NCI-H1694 (cell line): ENCODE results near the gene INTS11.

Experiments
- DNase-seq: peaks from one replicate; lab custom pipeline; 2025; lab: John Stamatoyannopoulos, UW

The INTS11 gene

GRCh38 chr1:1299686-1300351 lies 24.6 kb downstream of the INTS11 start:
- no peak for DNase-seq

DNA sequence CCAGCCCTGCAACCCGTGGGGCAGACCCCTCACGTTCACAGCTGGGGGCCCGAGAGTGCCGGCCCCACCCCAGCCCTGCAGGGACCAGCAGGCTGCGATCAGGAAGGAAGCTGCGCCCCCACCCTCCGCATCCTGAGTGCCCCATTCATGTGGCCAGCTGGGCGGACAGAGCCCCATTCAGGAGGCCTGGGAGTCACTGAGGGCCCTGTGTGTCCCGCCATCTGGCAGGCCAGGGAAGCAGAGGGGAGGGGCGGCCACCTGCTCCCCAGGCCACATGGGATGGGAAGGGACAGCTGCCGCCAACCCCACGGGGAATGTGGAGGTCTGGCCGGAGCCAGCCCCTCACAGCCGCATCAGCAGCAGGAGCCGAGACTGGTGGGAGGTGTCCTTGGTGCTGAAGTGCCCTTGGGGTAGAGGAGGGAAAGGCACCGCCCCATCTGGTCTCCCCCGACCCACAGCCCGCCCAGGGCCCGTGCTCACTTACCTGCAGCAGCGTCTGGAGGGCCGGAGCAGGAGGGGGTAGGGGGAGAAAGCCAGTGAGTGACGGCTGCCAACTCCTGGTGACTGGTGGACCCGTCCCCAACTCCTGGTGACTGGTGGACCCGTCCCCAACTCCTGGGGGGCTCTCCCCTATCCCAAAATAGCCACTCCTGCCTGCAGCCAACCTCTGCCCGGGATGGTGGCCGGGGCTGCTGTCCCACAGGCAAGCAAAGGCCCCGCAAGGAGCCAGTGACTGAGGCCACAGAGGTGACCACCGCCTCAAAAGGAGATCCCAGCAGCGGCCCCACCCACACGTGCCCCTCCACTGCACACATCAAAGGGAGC lies 25.4 kb downstream of the INTS11 start:
- DNase-seq, result no peak

DNA sequence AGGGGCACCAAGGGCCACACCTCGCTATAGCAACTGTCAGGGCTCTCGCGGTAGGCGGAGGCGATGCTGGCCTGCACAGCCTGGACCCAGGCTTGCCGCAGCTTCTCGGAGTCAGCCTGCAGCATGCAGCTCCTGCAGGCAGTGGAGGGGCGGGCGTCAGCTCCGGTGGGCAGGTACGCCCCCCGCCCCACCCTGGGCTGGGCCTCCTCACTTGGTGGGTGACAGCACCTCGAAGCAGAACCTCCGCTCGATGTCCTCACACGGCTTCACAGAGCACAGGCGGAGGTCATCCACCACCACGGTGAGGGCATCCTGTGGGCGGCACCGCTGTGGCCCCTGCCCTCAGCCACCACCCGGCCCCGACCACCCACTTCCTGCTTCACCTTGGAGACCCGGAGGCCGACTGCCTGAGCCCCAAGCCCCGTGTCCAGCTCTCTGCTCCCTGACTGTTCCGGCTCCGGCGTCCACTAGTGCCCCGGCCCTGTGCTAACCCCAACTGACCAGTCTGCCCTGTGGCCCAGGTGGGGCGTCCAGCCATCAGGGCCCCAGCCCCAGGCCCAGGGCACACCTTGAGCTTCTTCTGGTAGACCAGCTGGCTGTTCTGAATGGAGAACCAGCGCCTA lies 26.5 kb downstream of the INTS11 start:
- no peak for DNase-seq

DNA sequence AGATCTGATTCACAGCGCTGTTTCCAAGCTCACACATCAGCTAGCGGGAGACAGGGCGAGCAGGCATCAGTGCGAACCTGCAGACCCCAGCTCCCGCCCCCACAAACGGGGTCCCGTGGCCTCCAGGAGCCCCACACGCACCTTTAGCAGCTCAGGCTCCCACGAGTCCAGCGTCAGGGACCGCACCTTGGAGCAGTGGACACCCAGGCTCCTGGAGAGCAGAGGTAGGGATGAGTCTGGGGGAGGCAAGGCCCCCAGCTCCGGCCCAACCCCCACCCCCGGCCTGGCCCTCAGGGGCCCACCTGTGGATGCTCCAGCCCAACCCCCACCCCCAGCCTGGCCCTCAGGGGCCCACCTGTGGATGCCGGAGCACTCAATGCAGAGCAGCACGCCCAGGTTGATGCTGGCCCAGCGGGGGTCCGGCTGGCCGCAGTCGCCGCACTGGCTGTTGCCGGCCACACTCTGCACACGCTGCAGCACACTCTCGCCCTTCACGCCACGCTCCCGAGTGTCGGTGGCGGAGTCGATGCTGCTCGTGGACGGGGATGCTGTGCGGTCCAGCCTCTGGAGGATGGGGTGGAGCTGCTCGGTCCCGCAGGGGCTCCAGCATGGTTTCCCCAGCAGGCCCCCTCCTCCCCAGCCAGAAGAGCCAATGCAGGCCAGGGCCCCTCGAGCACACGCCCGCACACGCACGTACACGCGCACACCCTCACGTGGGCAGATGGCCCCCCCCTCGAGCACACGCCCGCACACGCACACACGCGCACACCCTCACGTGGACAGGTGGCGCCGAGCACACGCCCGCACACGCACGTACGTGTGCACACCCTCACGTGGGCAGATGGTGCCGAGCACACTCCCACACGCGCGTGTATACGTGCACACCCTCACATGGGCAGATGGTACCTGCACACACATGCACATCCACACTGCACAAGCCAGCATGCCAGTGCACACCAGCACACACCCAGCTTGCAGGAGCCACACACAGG lies 28.1 kb downstream of the INTS11 start:
- no peak for DNase-seq

GRCh38 chr1:1295154-1295923 lies 29.1 kb downstream of the INTS11 start:
- no peak for DNase-seq

DNA sequence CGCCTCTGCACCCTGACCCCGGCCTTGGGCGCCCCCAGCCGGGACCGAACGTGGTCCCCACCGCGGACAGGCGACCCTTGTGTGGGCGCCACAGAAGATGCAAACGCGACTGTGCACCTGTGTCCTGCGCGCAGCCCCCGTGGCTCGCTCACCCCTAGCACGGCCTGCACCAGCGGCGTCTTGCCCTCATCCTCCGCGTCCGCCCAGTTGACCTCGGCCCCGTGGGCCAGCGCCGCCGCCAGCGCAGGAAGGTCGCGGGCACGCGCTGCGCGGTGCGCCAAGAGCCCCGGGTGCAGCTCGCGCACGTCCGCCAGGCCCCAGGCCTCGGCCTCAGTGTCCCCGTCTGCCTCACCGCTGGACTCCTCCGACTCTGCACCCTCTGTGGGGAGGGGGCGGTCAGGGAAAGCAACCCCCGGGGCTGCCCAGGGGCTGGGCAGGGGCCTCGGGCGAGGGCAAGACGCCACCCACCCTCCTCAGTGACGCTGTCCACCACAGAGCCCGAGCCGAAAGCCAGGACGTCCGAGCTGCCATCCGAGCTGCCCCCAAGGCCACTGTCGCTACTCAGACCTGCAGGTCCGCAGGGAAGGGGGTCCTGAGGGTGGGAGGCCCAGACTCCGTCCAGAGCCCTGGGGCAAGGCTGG lies 30.1 kb downstream of the INTS11 start:
- no peak for DNase-seq

DNA sequence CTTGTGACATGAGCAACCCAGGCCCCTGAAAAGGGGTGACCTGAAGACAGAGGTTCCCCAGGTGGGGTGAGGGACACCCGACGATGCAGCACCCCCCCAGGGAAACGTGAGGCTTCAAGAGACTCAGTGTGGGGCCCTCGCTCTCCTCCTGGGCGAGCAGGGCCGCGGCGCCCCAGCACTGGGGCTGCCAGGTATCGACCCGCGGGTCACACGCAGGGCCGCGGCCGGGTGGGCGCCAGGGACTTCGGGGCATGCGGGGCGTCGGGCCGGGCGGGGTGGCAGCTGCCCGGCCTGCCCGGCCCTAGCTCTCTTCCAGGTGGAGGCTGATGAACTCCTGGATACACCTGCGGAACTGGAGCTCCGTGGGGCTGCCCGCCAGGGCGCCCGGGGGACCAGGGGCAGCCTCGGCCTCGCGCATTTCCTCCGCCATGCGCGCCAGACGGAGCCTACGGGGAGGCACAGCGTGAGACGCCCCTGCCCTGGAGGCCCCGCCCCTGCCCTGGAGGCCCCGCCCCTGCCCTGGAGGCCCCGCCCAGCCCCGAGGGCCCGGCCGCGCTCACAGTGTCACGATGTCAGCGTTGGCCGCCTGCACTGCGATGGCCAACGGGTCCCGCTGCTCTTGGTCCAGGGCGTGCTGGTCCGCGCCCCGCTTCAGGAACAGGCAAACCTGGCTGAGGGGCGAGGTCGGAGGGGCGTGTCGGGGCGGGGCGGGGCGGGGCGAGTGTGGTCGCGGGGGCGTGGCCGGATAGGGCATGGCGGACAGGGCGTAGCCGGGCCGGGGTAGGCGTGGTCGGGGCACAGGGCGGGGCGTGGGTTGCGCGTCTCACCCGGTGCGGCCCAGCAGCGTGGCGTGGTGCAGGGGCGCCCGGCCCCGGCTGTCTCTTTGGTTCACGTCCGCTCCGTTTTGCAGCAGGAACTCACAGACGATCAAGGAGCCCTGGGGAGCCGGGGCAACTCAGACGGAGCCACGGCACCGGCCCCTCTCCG lies 30.9 kb downstream of the INTS11 start:
- DNase-seq, result no peak

DNA sequence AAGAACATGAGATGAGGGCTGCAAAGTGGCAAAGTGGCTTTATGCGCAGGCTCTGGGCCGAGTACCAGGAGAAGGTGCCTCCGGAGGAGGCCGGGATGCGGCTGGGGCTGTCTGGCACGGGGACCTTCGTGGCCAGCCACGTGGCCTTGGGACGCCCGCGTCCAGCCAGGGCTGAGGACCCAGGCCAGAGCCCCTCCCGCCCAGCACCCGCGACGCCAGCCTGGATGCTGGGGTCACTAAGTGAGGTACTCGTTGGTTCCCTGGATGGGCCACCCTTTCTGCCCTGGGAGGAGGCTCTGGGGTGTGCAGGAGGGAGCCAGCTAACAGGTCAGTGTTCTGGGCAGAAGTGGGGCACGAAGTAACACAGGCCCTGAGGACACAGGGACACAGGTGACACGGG lies 31.6 kb downstream of the INTS11 start:
- no peak for DNase-seq

DNA sequence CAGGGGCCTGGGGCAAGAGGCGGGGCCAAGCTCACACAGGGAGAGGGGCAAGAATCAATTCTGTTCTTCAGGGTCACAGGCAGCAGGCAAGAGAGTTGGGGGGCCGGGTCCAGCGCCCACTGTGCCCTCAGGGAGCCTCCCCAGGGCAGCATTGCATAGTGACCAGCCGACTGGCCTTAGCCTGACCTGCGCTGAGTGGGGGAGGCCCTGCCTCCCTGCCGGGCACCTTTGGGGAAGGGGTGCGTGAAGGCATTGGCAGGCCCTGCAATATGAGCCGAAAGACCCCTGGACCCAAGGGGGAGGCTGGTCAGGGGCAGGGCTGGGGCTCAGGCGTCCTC lies 32.0 kb downstream of the INTS11 start:
- no peak for DNase-seq

DNA sequence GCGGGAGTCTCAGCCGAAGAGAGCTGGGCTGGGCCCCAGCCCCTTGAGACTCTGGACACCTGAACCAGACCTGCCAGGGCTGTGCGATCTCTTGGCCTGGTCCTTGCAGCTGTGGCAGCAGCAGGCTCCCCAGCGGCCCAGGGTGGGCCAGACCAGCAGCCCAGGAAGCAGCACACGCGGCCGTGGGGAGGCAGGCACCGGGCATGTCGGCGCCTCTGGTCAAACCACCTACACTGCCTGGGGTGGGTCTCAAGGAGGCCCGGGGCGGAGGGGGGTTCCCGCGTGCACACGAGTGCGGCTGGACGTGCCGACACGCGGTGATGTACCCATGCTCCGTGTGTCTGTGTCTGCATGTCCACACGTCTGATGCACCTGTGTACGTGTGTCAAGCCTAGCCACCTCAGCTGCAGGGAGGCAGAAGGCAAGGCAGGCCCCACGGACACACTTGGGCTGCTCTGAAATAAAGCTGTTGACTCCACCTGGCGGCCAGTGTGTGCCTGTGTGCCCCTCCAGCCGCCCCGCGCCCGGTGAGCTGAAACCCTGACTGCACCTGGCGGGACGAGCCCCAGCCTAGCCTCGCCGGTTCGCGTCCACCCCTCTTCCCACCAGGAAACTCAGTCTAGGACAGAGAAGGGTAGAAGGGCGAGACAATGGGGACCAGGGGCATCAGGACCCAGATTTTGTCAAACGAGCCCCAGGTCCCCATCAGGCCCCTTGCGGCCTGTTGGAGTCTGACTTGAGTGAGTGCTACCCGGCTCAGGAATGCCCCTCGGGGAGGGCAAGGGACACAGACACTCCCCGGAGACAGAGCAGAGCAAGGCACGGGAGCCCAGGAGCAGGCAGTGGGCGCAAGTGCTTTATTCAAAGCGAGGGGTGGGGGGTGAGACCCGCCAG lies 32.7 kb downstream of the INTS11 start:
- DNase-seq, result peak; percentile 50

GRCh38 chr1:1291023-1291528 lies 33.4 kb downstream of the INTS11 start:
- no peak for DNase-seq

- DNase-seq, result peak; percentile 53
Measured at GRCh38 chr1:1290238-1290731, 34.2 kb downstream of the INTS11 start.

- no peak for DNase-seq
Measured at GRCh38 chr1:1287288-1288110, 37.0 kb downstream of the INTS11 start.

- no peak for DNase-seq
Measured at GRCh38 chr1:1286313-1287261, 37.9 kb downstream of the INTS11 start.

DNA sequence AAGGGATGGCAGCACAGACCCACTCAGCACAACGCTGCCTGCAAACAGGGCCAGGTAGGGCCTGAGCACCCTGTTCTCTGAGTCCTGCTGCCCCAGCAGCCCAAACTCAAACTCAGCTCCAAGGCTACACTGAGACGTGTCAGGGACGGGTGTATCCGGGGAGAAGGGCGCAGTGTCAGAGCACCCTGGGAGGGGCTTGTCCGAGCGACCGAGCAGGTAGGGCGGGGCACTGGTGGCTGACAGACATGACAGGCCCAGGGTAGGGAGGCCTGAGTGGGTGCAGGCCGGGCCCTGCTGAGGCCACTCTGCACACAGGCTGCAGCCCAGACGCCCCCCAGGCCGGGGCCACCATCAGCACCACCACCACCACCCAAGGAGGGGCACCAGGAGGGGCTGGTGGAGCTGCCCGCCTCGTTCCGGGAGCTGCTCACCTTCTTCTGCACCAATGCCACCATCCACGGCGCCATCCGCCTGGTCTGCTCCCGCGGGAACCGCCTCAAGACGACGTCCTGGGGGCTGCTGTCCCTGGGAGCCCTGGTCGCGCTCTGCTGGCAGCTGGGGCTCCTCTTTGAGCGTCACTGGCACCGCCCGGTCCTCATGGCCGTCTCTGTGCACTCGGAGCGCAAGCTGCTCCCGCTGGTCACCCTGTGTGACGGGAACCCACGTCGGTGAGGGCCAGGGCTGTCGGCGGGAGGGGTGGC lies 38.7 kb downstream of the INTS11 start:
- no peak for DNase-seq
